ENCODE results near the gene OSBPL1A.

Gene OSBPL1A

DNA sequence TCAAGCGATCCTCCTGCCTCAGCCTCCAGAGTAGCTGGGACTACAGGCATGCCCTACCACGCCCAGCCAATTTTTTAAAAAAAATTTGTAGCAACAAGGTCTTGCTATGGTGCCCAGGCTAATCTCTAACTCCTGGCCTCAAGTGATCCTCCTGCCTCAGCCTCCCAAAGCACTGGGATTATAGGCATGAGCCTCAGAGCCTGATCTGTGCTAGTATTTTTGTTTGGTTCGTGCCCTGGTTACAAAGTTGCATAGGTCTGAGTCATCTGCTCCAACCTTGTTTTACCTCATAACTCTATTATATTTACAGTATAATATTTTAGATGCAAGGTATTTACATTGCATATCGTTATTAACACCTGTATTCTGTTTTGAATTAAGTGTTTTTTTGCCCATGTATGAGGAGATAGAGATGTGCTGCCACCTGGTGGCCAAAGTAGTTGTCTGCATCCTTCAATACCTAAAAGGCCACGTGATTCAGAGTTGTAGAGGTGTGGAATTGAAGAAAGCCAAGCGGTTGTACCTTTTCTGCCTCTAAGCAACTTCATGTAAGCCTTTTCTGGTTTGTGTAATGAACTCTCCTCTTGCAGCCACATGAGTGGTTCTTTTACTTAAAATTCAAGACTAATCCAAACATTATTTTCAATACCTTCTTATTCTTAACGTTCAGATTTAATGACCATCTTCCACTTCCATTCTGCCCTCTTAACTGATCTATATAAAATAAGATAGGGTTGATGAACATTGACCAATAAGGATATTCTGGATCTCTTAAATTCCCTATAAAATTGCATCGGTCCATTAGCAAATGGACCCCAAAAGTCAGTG lies 278.7 kb downstream of the OSBPL1A start:
- peak; percentile 63 for DNase-seq

DNA sequence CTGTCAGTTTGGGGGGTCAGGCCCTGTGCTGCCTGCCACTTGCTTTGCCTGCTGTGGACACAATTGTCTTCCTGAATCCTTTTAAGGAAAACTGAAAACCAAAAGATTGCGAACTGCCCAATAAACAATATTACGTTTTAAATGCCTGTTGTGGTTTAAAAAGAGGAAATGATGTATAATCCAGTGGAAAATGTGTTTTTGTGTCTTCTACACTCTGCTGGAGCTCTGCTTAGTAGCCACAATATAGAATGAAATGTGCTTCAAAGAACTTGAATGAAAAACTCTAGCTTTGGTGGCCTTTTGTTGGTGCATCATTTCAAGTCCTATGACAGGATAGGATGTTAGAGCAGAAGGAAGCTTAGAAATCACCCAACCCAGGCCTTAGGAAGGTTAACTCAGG lies 282.0 kb downstream of the OSBPL1A start:
- no peak for DNase-seq

GRCh38 chr18:24114924-24115549 lies 282.6 kb downstream of the OSBPL1A start:
- no peak for DNase-seq

- DNase-seq = no peak
Measured at GRCh38 chr18:24112874-24113615, 284.6 kb downstream of the OSBPL1A start.

DNA sequence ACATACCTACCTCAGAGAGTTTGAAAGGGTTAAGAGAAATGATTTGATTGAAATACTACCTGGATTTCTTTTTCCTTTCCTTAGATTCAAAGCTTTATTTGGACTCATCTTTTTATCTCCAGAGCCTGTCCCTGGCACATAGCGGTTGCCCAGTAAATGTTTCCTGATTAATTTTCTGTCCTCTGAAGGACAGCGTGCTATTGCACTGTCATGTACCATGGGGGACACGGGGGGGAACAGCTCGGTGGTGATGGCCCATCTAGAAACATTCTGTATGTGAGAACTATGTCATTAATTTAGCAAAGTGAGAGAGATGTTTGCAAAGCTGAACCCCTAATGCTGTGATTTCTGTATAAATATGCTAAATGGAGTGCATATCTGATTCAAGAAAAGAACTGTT lies 285.2 kb downstream of the OSBPL1A start:
- no peak for DNase-seq

Measured in fibroblast of skin of scalp (primary cell).